HUDEP-2 (cell line): Measurements from ENCODE around the gene SASH1.
"Not testable (repeated sequence)": the region's sequence is repeated elsewhere in the genome, so short reads cannot be mapped to it uniquely, and the experiment has no call there.

Experiments
- DNase-seq, 76 experiments: peaks; one replicate each; lab custom pipeline; 2025; ENCODE audit not compliant: unreplicated experiment in 76 of 76; lab: John Stamatoyannopoulos, UW

Gene SASH1

DNA sequence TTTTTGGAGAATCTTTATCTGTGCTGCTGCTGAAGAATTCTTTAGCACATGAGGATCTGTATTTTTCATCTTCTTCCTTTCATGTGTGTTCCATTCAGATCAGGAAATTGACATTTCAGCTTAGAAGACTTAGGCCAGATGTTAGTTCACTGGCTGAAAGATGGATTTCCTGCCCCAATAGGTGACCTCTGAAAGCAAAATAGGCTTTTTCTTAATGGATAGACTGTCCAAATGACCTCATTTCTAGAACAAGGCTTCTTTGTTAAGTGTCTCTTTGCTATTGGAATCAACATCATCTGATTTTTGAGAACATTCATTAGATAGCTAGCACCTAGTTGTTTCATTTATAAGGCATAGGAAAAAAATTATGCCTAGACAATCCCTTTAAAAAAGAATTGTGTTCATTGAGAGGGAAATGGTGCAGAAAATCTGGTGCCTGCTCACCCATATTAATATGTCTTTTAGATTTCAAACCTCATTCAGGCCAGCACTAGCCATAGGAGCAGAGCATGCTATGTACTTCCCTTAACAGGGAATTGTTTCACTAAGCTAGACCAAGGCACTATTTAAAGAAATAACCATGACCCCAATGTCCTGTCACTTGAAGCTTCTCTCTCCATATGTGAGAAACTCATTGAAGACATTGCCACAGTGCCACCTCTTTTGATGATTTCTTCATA lies 13.6 kb upstream of the SASH1 start:
- no peak for DNase-seq

DNA sequence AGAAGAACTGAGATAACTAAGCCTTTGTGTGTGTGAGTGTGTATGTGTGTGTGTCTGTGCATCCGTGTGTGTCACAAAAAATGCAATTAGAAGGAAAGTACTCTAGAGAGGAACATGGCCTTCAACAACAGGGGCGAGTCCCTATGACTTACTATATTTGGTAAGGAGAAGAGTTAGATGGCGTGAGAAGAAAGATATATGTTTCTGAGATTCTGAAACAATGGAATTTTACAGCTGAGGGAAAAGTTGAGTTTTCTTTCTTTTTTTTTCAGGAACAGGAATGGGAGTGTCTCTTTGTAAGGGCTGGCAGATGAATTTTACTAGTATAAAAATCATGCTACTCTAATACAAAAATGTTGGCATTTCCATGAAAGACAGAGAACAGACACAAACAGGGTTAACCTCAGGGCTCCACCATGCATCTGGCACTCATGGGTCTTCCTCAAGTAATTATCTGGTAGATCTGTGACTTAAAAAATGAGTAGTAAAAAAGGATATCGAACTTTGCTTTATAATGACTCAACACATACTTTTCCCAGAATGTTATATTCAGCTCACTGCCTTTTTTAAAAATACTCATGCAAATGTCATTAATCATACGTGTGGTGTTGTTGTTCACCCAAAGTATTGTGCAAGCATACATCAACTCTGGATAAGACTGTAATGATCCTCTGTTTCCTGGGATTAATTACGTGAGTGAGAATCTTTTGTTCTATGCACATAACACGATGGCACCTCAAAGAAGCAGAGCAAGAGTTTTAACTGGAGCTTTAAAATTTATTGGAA lies 12.8 kb upstream of the SASH1 start:
- DNase-seq, result no peak

DNA sequence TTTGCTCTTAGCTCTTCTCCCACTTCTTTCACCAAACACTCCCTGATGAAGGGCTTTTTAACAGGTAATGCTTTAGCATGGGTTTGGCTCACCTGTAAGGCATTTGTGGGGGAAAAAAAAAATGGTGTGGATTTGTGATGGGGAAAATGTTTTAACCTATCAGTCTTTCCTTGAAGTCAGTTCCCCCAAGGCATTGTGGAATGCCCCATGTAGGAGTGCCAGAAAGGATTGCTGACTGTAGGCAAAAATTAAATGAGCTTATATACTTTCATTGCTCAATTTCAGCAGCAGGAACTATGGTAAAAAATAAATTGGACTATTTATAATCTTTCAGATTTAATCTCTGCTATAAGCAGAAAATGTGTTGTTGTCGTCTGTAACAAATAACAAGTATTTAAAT lies 10.6 kb upstream of the SASH1 start:
- no peak for DNase-seq

DNA sequence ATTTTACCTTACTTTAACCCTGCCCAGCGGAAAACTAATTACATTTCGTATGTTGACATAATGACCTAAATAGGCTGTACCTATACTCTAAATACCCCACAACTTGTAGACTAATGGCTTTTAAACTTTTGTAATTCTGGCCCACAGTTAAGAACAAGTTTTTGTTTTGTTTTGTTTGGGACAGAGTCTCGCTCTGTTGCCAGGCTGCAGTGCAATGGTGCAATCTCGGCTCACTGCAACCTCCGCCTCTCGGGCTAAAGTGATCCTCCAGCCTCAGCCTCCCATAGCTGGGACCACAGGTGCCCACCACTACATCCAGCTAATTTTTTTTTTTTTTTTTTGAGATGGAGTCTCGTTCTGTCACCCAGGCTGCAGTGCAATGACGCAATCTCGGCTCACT lies 5.7 kb upstream of the SASH1 start:
- DNase-seq, result no peak

DNA sequence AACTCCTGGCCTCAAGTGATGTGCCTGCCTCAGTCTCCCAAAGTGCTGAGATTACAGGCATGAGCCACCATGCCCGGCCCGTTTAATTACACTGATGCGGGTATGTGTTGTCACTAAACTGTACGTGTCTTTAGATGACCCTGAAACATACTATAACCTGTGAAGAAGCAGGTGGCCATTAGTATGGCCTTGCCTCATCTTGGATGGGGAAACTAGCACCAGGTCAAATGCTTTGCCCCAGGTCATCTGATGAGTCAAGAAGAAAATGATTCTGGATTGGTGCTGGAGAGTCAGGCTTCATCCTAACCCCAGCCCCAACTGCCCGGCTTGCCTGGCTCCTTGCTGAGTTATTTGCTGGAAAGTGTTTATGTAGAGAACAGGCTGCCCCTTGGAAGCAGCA lies 2.9 kb upstream of the SASH1 start:
- DNase-seq, result no peak

DNA sequence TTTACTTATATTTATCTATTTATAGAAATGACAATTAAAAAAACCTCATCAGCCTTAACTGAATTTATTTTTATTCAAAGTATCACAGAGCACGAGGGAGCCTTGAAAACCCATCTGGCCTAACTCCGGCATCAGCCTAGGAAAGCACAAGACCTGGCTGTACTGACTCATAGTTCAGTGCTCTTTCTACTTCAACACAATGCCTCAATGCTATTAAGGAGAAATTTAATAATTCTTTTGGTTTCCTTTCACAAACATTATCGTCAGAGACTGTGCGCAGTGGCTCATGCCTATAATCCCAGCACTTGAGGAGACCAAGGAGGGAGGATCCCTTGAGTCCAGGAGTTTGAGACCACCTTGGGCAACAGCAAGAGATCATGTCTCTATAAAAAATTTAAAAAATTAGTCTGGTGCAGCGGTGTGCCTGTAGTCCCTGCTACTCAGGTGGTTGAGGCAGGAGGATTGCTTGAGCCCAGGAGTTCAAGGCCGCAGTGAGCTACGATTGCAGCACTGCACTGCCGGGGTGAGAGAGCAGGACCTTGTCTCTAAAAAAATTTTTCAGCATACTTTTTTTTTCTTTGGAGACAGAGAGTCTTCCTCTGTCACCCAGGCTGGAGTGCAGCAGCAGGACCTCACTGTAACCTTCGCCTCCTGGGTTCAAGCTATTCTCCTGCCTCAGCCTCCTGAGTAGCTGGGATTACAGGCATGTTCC lies 1.9 kb upstream of the SASH1 start:
- DNase-seq, result no peak

DNA sequence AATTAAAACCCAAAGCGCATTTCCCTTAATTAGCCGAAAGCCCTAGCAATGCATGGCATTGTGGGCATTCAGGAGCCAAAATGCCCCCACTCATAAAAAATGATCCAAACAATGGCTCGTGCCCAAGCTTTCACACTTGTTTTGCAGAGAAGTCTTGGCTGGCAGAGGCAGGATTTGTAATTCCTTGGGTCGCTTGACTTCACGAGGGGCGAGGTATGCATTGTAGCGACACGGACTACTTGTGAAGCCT lies 613 bp upstream of the SASH1 start:
- no peak for DNase-seq

DNA sequence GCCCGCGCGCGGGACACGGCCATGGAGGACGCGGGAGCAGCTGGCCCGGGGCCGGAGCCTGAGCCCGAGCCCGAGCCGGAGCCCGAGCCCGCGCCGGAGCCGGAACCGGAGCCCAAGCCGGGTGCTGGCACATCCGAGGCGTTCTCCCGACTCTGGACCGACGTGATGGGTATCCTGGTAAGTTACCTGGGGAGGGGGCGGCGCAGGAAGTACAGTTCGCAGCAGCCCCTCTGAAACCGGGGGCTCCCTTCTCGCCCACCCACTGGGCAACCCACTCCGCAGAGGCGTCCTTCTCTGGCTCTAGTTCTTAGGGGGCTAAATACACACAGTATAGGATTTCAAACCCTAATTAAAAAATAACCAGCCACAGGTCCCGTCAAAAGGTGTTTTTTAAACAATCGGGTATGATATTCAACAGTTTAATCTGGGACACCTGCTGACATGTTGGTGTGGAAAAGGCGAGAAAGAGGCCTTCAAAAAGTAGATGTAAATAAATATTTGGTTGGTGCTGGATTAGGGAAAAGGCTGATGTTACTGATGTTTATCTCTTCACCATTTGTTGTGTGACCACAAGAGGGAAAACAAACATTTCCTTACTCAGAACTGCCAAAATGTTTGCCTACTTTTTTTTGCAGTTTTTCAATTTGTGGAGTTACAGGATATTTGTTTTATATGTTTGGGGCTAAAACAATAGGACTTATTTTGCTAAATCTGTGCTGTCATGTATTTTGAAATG lies 577 bp downstream of the SASH1 start:
- peak in 1 of 76 experiments; percentile 0 for DNase-seq

DNA sequence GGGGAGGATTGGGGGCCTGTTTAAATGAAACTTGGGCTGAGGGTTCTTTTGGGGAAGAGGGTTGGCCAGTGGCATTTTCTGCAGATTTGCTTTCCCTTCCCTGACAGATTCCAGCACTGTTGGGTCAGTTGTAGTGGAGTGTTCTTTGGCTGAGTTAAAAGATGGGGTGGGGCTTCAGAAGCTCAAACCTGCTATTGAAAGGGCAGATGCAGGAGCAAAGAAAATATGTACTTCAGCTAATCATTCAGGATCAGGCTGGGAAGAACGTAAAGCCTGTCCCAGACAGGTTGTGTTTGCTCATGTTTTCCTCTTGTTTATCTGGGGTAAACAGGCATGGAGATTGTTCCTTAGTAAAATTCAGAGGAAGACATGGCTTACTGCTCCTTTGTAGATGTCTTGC lies 2.5 kb downstream of the SASH1 start:
- no peak for DNase-seq

DNA sequence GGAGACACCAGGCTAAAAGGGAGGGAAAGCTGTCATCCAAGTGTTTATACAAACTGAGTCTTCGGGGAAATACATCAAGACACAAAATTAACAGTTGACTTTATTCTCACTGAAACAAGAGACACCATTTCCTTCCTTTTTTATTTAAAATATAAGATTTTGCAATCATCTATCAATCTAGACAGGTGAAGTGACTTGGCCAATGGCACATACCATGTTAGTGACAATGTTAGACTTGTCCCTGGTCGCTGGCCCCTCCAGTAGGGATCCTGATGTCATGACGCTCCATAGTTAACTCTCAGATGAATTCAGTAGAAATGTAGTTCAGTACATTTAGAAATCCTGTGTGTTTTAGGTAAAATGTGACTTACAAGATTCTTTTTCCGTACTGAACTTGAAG lies 2.9 kb downstream of the SASH1 start:
- DNase-seq, result no peak

DNA sequence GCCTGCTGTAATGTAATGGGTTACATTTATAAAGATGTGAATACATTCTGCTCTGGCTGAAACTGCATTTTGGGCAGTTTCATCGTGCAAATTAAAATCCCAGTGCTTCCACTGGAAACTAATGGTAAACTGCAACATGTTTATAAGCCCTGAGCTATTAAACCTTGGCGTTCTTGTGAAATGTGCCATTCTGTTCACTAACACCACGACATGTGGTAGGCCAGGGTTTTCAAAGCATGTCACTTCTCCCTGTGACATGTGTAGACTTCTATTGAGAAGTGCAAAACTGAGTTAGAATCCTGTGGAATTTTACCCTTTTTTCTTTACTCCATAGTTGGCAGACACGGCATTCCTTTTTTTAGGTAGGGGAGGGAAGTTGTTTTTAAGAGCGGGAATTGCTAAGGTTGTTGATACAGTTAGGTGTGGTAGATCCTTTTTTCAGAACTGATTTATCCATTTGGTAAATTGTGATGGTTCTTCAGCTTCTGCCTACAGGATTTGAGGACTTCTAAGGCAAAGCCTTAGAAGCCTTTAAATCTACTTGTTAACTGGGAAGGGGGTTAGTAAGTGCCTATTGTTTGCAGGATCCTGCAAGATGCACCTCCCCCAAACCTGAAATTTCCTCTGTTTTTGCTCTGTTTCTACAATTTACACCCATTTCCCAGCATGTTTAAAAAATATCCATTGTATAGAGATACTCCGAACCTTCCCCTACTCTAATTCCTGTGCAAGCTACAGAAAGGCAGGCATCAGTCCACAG lies 4.2 kb downstream of the SASH1 start:
- DNase-seq, result no peak

DNA sequence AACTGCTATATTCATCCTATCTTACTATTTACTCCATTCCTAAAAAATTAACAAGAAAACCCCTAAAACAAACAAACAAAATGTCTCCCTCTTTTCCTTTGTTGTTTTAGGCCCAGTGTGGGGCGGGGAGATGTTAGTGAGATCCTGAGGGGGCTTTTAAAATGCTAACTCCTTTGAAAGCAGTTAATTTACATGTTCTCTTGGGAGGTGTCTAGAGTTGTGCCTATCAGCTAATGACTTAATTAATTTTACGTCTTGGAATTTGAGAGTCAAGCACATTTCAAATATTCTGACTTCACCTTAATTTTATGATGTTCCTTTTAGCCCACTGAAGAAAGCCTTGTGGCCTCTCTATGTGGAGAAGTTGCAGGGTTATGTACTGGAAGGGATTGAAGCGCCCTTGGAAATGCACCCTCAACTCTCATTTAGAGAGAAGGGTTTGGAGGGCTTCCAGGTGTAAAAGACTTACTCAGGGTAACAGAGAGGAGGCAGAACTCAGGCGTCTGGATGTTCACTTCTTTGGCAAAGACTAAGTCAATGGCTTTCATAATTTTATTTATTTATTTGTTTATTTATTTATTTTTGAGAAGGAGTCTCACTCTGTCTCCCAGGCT lies 4.9 kb downstream of the SASH1 start:
- DNase-seq, result no peak

DNA sequence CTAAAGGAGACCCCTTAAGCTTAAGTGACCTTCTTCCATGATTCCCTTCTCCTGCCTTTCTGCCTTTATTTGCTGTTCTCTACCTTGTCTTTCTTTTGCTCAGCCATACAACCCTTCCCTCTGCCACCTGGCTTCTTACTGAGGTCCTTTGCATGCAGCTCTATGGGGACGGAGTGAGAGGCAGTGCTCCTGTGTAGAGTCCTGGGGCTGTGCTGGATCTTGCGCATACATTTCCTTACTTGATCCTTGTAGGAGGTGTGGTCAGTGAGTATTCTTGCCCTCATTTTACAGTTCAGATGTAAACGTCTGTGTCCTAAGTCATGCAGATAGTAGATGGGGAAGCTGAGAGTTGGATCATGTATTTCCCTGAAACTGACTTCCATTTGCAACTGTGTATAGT lies 5.7 kb downstream of the SASH1 start:
- no peak for DNase-seq

DNA sequence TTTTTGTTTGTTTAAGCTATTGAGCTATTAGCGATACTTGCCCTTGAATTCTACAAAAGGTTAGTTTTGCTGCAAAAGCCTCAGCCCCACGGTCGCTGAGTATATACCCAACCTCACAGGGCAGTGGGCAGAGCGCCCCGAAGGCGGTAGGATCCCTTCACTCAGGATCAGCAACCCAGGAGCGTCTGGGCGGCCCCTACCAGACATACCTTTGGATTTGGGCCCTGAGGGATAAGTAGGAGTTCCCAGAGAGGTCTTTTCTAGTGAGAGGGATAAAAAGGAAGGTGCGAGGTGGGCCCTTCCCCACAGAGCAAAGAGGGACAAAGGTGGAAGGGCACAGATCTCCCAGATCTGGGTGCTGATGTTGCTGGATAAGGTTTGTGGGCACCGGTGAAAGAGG lies 6.1 kb downstream of the SASH1 start:
- no peak for DNase-seq

DNA sequence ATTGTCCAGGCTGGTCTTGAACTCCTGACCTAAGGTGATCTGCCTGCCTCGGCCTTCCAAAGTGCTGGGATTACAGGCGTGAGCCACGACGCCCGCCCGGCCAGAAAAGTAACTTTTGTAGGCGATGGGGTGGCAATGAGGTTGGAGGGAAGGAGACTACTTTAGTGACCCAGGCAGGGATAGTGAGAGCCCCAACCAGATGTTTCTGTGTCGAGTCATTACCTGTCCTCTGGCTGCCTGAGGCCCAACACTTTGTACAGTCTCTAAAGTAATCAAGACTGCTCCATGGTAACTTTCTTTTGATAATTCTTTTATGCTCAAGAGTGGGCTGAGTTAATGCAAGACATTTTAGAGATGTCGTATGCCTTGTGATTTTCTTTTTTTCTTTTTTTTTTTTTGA lies 6.8 kb downstream of the SASH1 start:
- DNase-seq, result no peak

DNA sequence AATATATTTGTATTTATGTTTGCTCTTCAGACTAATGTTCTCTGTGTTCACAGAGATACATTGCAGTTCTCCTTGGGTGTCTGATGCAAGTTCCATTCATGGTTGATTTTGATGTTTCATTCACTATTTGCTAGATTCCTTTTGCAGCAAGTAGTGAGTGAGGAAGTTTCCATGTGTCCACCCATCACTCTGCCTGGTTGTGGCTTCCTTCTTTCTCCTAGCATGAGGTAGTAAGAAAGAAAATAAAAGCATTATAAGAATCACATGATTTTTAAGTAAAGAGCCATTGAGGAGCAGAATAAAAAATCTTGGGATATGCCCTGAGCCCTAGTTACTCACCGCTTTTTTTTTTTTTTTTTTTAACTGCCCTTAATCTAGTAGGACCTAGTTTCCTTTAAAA lies 8.7 kb downstream of the SASH1 start:
- DNase-seq, result no peak

DNA sequence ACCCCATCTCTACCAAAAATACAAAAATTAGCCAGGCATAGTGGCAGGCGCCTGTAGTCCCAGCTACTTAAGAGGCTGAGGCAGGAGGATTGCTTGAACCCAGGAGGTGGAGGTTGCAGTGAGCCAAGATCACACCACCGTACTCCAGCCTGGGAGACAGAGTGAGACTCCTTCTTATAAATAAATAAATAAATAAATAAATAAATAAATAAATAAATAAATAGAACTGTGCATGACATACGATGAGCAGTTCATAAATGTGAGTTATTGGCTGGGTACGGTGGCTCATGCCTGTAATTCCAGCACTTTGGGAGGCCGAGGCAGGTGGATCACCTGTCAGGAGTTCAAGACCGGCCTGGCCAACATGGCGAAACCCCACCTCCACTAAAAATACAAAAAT lies 9.8 kb downstream of the SASH1 start:
- DNase-seq, result not testable (repeated sequence)

DNA sequence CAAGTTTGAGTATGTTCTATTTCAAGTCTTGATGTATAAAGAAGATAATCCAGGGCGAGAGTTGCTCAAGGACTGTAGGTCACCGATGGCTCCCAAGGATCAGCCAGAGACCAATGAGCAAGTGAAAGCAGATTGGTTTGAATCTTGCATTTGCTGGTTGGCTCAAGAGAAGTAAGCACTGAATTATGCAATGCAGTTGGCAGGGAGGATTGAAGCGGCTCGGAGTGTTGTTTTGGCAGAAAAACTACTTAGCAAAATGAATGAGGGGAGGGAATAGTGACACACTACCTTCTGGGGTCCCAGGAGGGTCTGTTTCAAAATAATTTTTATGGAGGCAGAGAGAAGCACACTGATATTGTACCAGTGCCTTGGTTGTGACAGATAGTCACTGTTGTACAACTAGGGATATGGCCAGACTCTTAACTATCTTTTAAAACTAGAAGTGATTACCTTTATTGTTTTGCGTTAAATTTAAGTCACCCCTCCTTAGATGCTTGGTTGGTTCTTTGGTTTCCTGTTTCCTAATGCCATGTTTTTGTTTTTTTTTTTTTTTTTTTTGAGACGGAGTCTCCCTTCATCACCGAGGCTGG lies 15.7 kb downstream of the SASH1 start:
- DNase-seq, result no peak

DNA sequence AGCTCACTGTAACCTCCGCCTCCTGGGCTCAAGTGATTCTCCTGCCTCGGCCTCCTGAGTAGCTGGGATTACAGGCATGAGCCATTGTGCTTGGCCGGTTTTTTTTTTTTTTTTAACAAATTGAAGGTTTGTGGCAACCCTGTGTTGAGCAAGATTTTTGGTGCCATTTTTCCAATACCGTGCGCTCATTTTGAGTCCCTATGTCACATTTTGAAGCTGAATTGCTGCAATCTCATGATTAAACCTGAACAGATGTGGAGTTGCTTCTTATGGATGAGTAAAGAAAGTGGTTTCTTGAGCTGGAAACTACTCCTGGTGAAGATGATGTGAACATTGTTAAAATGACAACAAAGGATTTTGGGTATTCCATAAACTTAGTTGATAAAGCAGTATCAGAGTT lies 16.6 kb downstream of the SASH1 start:
- no peak for DNase-seq
